Osteocyte (in vitro differentiated cells): Measurements from ENCODE around the gene GRIK2. TPM values are rescaled to one million over a fixed set of nuclear protein-coding genes. Genes with fewer than 3 reads are reported as not detected.

Experiments
- DNase-seq: peaks from one replicate; pipeline ENCODE4 v3.0.0; 2021; ENCODE audit warnings: mixed read lengths; ENCODE audit not compliant: unreplicated experiment; ENCODE audit errors: extremely low spot score
- H3K27ac Mint-ChIP-seq: one replicate; pipeline ENCODE4 v1.8.0; 2021; ENCODE audit warnings: mild to moderate bottlenecking, mixed read lengths; ENCODE audit not compliant: unreplicated experiment
- H3K27me3 Mint-ChIP-seq: one replicate; pipeline ENCODE4 v1.8.0; 2021; ENCODE audit warnings: mixed read lengths; ENCODE audit not compliant: unreplicated experiment
- H3K36me3 Mint-ChIP-seq: one replicate; pipeline ENCODE4 v1.8.0; 2021; ENCODE audit warnings: mixed read lengths; ENCODE audit not compliant: unreplicated experiment
- H3K4me1 Mint-ChIP-seq: one replicate; pipeline ENCODE4 v1.8.0; 2021; ENCODE audit warnings: mixed read lengths; ENCODE audit not compliant: unreplicated experiment
- H3K4me3 Mint-ChIP-seq: one replicate; pipeline ENCODE4 v1.8.0; 2021; ENCODE audit warnings: mild to moderate bottlenecking, moderate library complexity, mixed read lengths; ENCODE audit not compliant: unreplicated experiment
- H3K9me3 Mint-ChIP-seq: one replicate; pipeline ENCODE4 v1.8.0; 2021; ENCODE audit warnings: mixed read lengths; ENCODE audit not compliant: unreplicated experiment
- CTCF ChIP-seq: fragments of 200-600 bp; sonication (generic); IDR thresholded peaks from 2 replicates; pipeline ENCODE4 v1.5.0; 2021; ENCODE audit warnings: antibody characterized with exemption, mild to moderate bottlenecking, moderate library complexity
- total RNA-seq: library from RNA; stranded (reverse); gene quantifications from 2 replicates; pipeline ENCODE4 v1.2.1, GENCODE V29; 2021

The GRIK2 gene
- total RNA-seq, 1 donor from 2014 or later: 7.1 TPM

- Mint-ChIP-seq H3K4me1 (no peaks in the 10 kb centered on the region), H3K9me3 (no peaks in the 10 kb centered on the region), H3K27ac (no peak overlapping the region), H3K36me3 (no peaks in the 10 kb centered on the region), H3K4me3 (no peak overlapping the region), H3K27me3 (no peaks in the 10 kb centered on the region)
- DNase-seq: no peak
- no peak for TF ChIP-seq CTCF
Measured at GRCh38 chr6:101558712-101559111, 165.2 kb downstream of the GRIK2 start.

- TF ChIP-seq CTCF: no peak
- DNase-seq: no peak
- H3K27me3 Mint-ChIP-seq: no peaks in the 10 kb centered on the region
- no peaks in the 10 kb centered on the region for H3K36me3 Mint-ChIP-seq
- no peak overlapping the region for H3K4me3 Mint-ChIP-seq
- no peaks in the 10 kb centered on the region for H3K4me1 Mint-ChIP-seq
- no peak overlapping the region for H3K27ac Mint-ChIP-seq
- no peaks in the 10 kb centered on the region for H3K9me3 Mint-ChIP-seq
Measured at GRCh38 chr6:101572627-101573026, 179.1 kb downstream of the GRIK2 start.

- H3K27me3 Mint-ChIP-seq: no peaks in the 10 kb centered on the region
- no peaks in the 10 kb centered on the region for H3K4me1 Mint-ChIP-seq
- no peak for DNase-seq
- no peak overlapping the region for H3K27ac Mint-ChIP-seq
- no peaks in the 10 kb centered on the region for H3K9me3 Mint-ChIP-seq
- TF ChIP-seq CTCF: no peak
- no peaks in the 10 kb centered on the region for H3K36me3 Mint-ChIP-seq
- H3K4me3 Mint-ChIP-seq: no peak overlapping the region
Measured at GRCh38 chr6:101577091-101577490, 183.6 kb downstream of the GRIK2 start.

- Mint-ChIP-seq H3K4me1 (peaks cover 1% of the 10 kb centered on the region), H3K27ac (no peak overlapping the region), H3K4me3 (no peak overlapping the region), H3K27me3 (no peaks in the 10 kb centered on the region), H3K36me3 (no peaks in the 10 kb centered on the region), H3K9me3 (no peaks in the 10 kb centered on the region)
- no peak for DNase-seq
- no peak for TF ChIP-seq CTCF
Measured at GRCh38 chr6:101578306-101578705, 184.8 kb downstream of the GRIK2 start.

GRCh38 chr6:101582792-101583191 is 189.3 kb downstream of the GRIK2 start:
- no peaks in the 10 kb centered on the region for H3K9me3 Mint-ChIP-seq
- TF ChIP-seq CTCF: no peak
- no peaks in the 10 kb centered on the region for H3K36me3 Mint-ChIP-seq
- DNase-seq: no peak
- H3K4me1 Mint-ChIP-seq: peaks cover 3% of the 10 kb centered on the region
- H3K27ac Mint-ChIP-seq: no peak overlapping the region
- no peak overlapping the region for H3K4me3 Mint-ChIP-seq
- H3K27me3 Mint-ChIP-seq: no peaks in the 10 kb centered on the region
